Measurements from ENCODE around the gene RTL9. TPM values are rescaled to one million over a fixed set of nuclear protein-coding genes. Genes with fewer than 3 reads are reported as not detected.
"Not testable (repeated sequence)": the region's sequence is repeated elsewhere in the genome, so short reads cannot be mapped to it uniquely, and the experiment has no call there.

The RTL9 gene
- total RNA-seq, 1 donor from 2014 or later: 0.37 TPM

- H3K27ac Mint-ChIP-seq (ENCODE audit: unreplicated experiment): no peak overlapping the region
Measured at GRCh38 chrX:110331444-110332030, 27.1 kb upstream of the RTL9 start.

GRCh38 chrX:110333458-110333857 lies 25.2 kb upstream of the RTL9 start:
- not testable (repeated sequence) for H3K4me1 Mint-ChIP-seq; H3K27ac Mint-ChIP-seq (ENCODE audit: unreplicated experiment); H3K9me3 Mint-ChIP-seq; H3K27me3 Mint-ChIP-seq (ENCODE audit: low read depth); H3K4me3 Mint-ChIP-seq; H3K36me3 Mint-ChIP-seq (ENCODE audit: low read depth); DNase-seq (ENCODE audit: low read depth, low spot score)

More at GRCh38 chrX:110331444-110332030, 27.1 kb upstream of the RTL9 start:
- no peak for TF ChIP-seq CTCF (conservative IDR thresholded peaks at IDR 0.05)
- no peak overlapping the region for H3K4me3 Mint-ChIP-seq
- H3K4me1 Mint-ChIP-seq: no peaks in the 10 kb centered on the region
- no peaks in the 10 kb centered on the region for H3K36me3 Mint-ChIP-seq (ENCODE audit: low read depth)
- H3K9me3 Mint-ChIP-seq: no peaks in the 10 kb centered on the region
- DNase-seq (ENCODE audit: low read depth, low spot score): no peak
- peaks cover 4% of the 10 kb centered on the region for H3K27me3 Mint-ChIP-seq (ENCODE audit: low read depth)

- Mint-ChIP-seq H3K27ac (ENCODE audit: unreplicated experiment) (no peak overlapping the region), H3K4me3 (no peak overlapping the region), H3K27me3 (ENCODE audit: low read depth) (peaks cover 4% of the 10 kb centered on the region), H3K9me3 (no peaks in the 10 kb centered on the region), H3K4me1 (no peaks in the 10 kb centered on the region), H3K36me3 (ENCODE audit: low read depth) (no peaks in the 10 kb centered on the region)
- no peak for DNase-seq (ENCODE audit: low read depth, low spot score)
- TF ChIP-seq CTCF (conservative IDR thresholded peaks at IDR 0.05): no peak
Measured at GRCh38 chrX:110338935-110339334, 19.7 kb upstream of the RTL9 start.

GRCh38 chrX:110341189-110342035 lies 17.2 kb upstream of the RTL9 start:
- no peak for TF ChIP-seq CTCF (conservative IDR thresholded peaks at IDR 0.05)
- no peak for DNase-seq (ENCODE audit: low read depth, low spot score)
- no peak overlapping the region for H3K27ac Mint-ChIP-seq (ENCODE audit: unreplicated experiment)
- H3K9me3 Mint-ChIP-seq: no peaks in the 10 kb centered on the region
- no peaks in the 10 kb centered on the region for H3K36me3 Mint-ChIP-seq (ENCODE audit: low read depth)
- H3K27me3 Mint-ChIP-seq (ENCODE audit: low read depth): no peaks in the 10 kb centered on the region
- H3K4me1 Mint-ChIP-seq: peaks cover 2% of the 10 kb centered on the region
- no peak overlapping the region for H3K4me3 Mint-ChIP-seq

- no peak for TF ChIP-seq CTCF (conservative IDR thresholded peaks at IDR 0.05)
- Mint-ChIP-seq H3K27me3 (ENCODE audit: low read depth) (no peaks in the 10 kb centered on the region), H3K9me3 (no peaks in the 10 kb centered on the region), H3K4me1 (peaks cover 5% of the 10 kb centered on the region), H3K4me3 (no peak overlapping the region), H3K27ac (ENCODE audit: unreplicated experiment) (no peak overlapping the region), H3K36me3 (ENCODE audit: low read depth) (no peaks in the 10 kb centered on the region)
- DNase-seq (ENCODE audit: low read depth, low spot score): no peak
Measured at GRCh38 chrX:110346681-110347080, 12.0 kb upstream of the RTL9 start.

- H3K27ac Mint-ChIP-seq (ENCODE audit: unreplicated experiment): no peak overlapping the region
- H3K36me3 Mint-ChIP-seq (ENCODE audit: low read depth): no peaks in the 10 kb centered on the region
- TF ChIP-seq CTCF (conservative IDR thresholded peaks at IDR 0.05): no peak
- peaks cover 5% of the 10 kb centered on the region for H3K9me3 Mint-ChIP-seq
- H3K4me1 Mint-ChIP-seq: no peaks in the 10 kb centered on the region
- DNase-seq (ENCODE audit: low read depth, low spot score): no peak
- no peaks in the 10 kb centered on the region for H3K27me3 Mint-ChIP-seq (ENCODE audit: low read depth)
- H3K4me3 Mint-ChIP-seq: no peak overlapping the region
Measured at GRCh38 chrX:110359273-110359672, 625 bp downstream of the RTL9 start.
